WTC11 (cell line): ENCODE results near the gene BMP6.

ENCODE experiments used
- ATF2 ChIP-seq: sonication (generic); formaldehyde crosslinking; IDR thresholded peaks from 2 replicates; pipeline ENCODE4 v1.8.1; 2022; ENCODE audit warnings: low read depth, missing genetic modification reagents, borderline replicate concordance
- CREM ChIP-seq: sonication (generic); formaldehyde crosslinking; IDR thresholded peaks from 2 replicates; pipeline ENCODE4 v1.8.1; 2022; ENCODE audit warnings: mild to moderate bottlenecking, missing genetic modification reagents, moderate library complexity
- CTCF ChIP-seq: fragments of 200-600 bp; IDR thresholded peaks from 2 replicates; pipeline ENCODE4 v1.8.0; 2022; ENCODE audit warnings: antibody characterized with exemption
- E2F5 ChIP-seq: sonication (generic); formaldehyde crosslinking; IDR thresholded peaks from 2 replicates; pipeline ENCODE4 v1.8.1; 2022; ENCODE audit warnings: mild to moderate bottlenecking, moderate library complexity, missing genetic modification reagents
- FOXK1 ChIP-seq: sonication (generic); formaldehyde crosslinking; IDR thresholded peaks from 2 replicates; pipeline ENCODE4 v1.8.0; 2022; ENCODE audit warnings: mild to moderate bottlenecking, moderate library complexity, missing genetic modification reagents
- GABPB1 ChIP-seq: sonication (generic); formaldehyde crosslinking; IDR thresholded peaks from 2 replicates; pipeline ENCODE4 v1.8.1; 2023; ENCODE audit warnings: mild to moderate bottlenecking, missing genetic modification reagents
- JUN ChIP-seq: sonication (generic); formaldehyde crosslinking; IDR thresholded peaks from 2 replicates; pipeline ENCODE4 v1.8.0; 2023; ENCODE audit warnings: mild to moderate bottlenecking, missing genetic modification reagents
- MAX ChIP-seq: sonication (generic); formaldehyde crosslinking; IDR thresholded peaks from 2 replicates; pipeline ENCODE4 v1.8.0; 2022; ENCODE audit warnings: mild to moderate bottlenecking, missing genetic modification reagents
- NFYB ChIP-seq: sonication (generic); formaldehyde crosslinking; conservative IDR thresholded peaks from 2 replicates; pipeline ENCODE4 v1.8.0; 2022; ENCODE audit warnings: low read depth, missing genetic modification reagents
- PREB ChIP-seq: sonication (generic); formaldehyde crosslinking; IDR thresholded peaks from 2 replicates; pipeline ENCODE4 v1.8.1; 2022; ENCODE audit warnings: mild to moderate bottlenecking, missing genetic modification reagents, moderate library complexity, borderline replicate concordance
- PRRX2 ChIP-seq: fragments of 250-450 bp; sonication (Bioruptor Pico); IDR thresholded peaks from 2 replicates; pipeline ENCODE4 v1.8.0; 2021; ENCODE audit warnings: mild to moderate bottlenecking
- ZBTB43 ChIP-seq: sonication (generic); formaldehyde crosslinking; IDR thresholded peaks from 2 replicates; pipeline ENCODE4 v1.8.1; 2023; ENCODE audit warnings: mild to moderate bottlenecking, missing genetic modification reagents
- ZNF263 ChIP-seq: sonication (generic); formaldehyde crosslinking; IDR thresholded peaks from 2 replicates; pipeline ENCODE4 v1.8.1; 2022; ENCODE audit warnings: low read depth, mild to moderate bottlenecking, moderate library complexity, missing genetic modification reagents
- ZNF281 ChIP-seq: sonication (generic); formaldehyde crosslinking; IDR thresholded peaks from 2 replicates; pipeline ENCODE4 v1.8.0; 2023; ENCODE audit warnings: mild to moderate bottlenecking, missing genetic modification reagents

GRCh38 chr6:7697820-7698623 lies 27.9 kb upstream of the BMP6 start:
- no peak for TF ChIP-seq ZBTB43 (CRISPR knock-in tag)
- no peak for TF ChIP-seq ZNF263 (CRISPR knock-in tag)
- peak; percentile 100 for TF ChIP-seq GABPB1 (CRISPR knock-in tag)
- no peak for TF ChIP-seq NFYB
- no peak for TF ChIP-seq PREB (CRISPR knock-in tag)
- TF ChIP-seq FOXK1 (CRISPR knock-in tag) = no peak
- TF ChIP-seq CTCF = no peak
- no peak for TF ChIP-seq CREM (CRISPR knock-in tag)
- no peak for TF ChIP-seq ZNF281 (CRISPR knock-in tag)
- no peak for TF ChIP-seq ATF2 (CRISPR knock-in tag)
- no peak for TF ChIP-seq PRRX2 (CRISPR knock-in tag)
- no peak for TF ChIP-seq MAX (CRISPR knock-in tag)
- TF ChIP-seq E2F5 (CRISPR knock-in tag) = no peak
- no peak for TF ChIP-seq JUN (CRISPR knock-in tag)
